KMS-11 (cell line): ENCODE measurements around the gene ZG16B.
A peak's percentile ranks its signal among the peaks of the same experiment; 100 is the strongest.

Source experiments
- H2AFZ ChIP-seq: fragments of 200-600 bp; sonication (generic); 2 replicates; pipeline ENCODE4 v1.6.1; 2016; ENCODE audit warnings: antibody characterized with exemption, mixed run types, low read depth
- H3K27ac ChIP-seq: fragments of 200-600 bp; sonication (generic); 2 replicates; pipeline ENCODE4 v1.6.1; 2016; ENCODE audit warnings: mild to moderate bottlenecking, mixed run types
- H3K27me3 ChIP-seq: fragments of 200-600 bp; sonication (generic); 2 replicates; pipeline ENCODE4 v1.6.1; 2017; ENCODE audit warnings: mild to moderate bottlenecking, low read depth, mixed run types, moderate library complexity; ENCODE audit not compliant: insufficient read depth
- H3K36me3 ChIP-seq: fragments of 200-600 bp; sonication (generic); 2 replicates; pipeline ENCODE4 v1.6.1; 2017; ENCODE audit warnings: mild to moderate bottlenecking, mixed run types; ENCODE audit not compliant: insufficient read depth
- H3K4me1 ChIP-seq: fragments of 200-600 bp; sonication (generic); 2 replicates; pipeline ENCODE4 v1.6.1; 2016; ENCODE audit warnings: mild to moderate bottlenecking, low read depth, mixed run types; ENCODE audit not compliant: poor library complexity, severe bottlenecking
- H3K4me2 ChIP-seq: fragments of 200-600 bp; sonication (generic); 2 replicates; pipeline ENCODE4 v1.7.0; 2016; ENCODE audit warnings: mild to moderate bottlenecking, mixed run types
- H3K4me3 ChIP-seq: fragments of 200-600 bp; sonication (generic); IDR thresholded peaks from 2 replicates; pipeline ENCODE4 v1.6.1; 2017; ENCODE audit warnings: low read depth, low read length, mixed read lengths; ENCODE audit not compliant: insufficient read depth
- H3K79me2 ChIP-seq: fragments of 200-600 bp; sonication (generic); 2 replicates; pipeline ENCODE4 v1.6.1; 2016; ENCODE audit warnings: low read depth, mixed run types; ENCODE audit not compliant: insufficient read depth
- H3K9ac ChIP-seq: fragments of 200-600 bp; sonication (generic); 2 replicates; pipeline ENCODE4 v1.6.1; 2016; ENCODE audit warnings: mild to moderate bottlenecking, mixed run types
- H4K20me1 ChIP-seq: fragments of 200-600 bp; sonication (generic); 2 replicates; pipeline ENCODE4 v1.6.1; 2016; ENCODE audit warnings: mild to moderate bottlenecking, mixed run types; ENCODE audit not compliant: insufficient read depth
- CTCF ChIP-seq: fragments of 200-600 bp; sonication (generic); conservative IDR thresholded peaks from 2 replicates; pipeline ENCODE4 v1.6.1; 2017; ENCODE audit warnings: low read depth, mild to moderate bottlenecking, antibody characterized with exemption, low read length, moderate library complexity, mixed read lengths

The ZG16B gene

GRCh38 chr16:2835638-2836493, 5.8 kb downstream of the ZG16B start:
- no peak overlapping the region for H2AFZ ChIP-seq
- H3K4me2 ChIP-seq, result no peak overlapping the region
- H3K36me3 ChIP-seq, result no peaks in the 10 kb centered on the region
- H3K4me3 ChIP-seq, result no peak overlapping the region
- no peaks in the 10 kb centered on the region for H4K20me1 ChIP-seq
- no peak overlapping the region for H3K9ac ChIP-seq
- no peak overlapping the region for H3K27ac ChIP-seq
- H3K4me1 ChIP-seq, result no peaks in the 10 kb centered on the region
- peaks cover 88% of the 10 kb centered on the region for H3K27me3 ChIP-seq
- TF ChIP-seq CTCF, result no peak
- H3K79me2 ChIP-seq, result no peaks in the 10 kb centered on the region

- Histone ChIP-seq H3K27ac (no peak overlapping the region), H3K36me3 (no peaks in the 10 kb centered on the region), H3K4me2 (no peak overlapping the region), H3K9ac (no peak overlapping the region), H3K79me2 (no peaks in the 10 kb centered on the region), H3K27me3 (peaks cover 86% of the 10 kb centered on the region), H4K20me1 (no peaks in the 10 kb centered on the region), H2AFZ (no peak overlapping the region), H3K4me1 (no peaks in the 10 kb centered on the region), H3K4me3 (no peak overlapping the region)
- no peak for TF ChIP-seq CTCF
Measured at GRCh38 chr16:2836646-2837508, 6.8 kb downstream of the ZG16B start.

GRCh38 chr16:2838928-2839327, 8.8 kb downstream of the ZG16B start:
- no peak overlapping the region for H3K4me3 ChIP-seq
- no peaks in the 10 kb centered on the region for H4K20me1 ChIP-seq
- peak; percentile 68; the same call in 1 of the 2 replicates for TF ChIP-seq CTCF
- H3K79me2 ChIP-seq, result no peaks in the 10 kb centered on the region
- H3K9ac ChIP-seq, result no peak overlapping the region
- no peak overlapping the region for H3K27ac ChIP-seq
- H3K36me3 ChIP-seq, result no peaks in the 10 kb centered on the region
- no peaks in the 10 kb centered on the region for H3K4me1 ChIP-seq
- H3K27me3 ChIP-seq, result peaks cover 73% of the 10 kb centered on the region
- H2AFZ ChIP-seq, result peak overlapping the region; percentile 8; the same call in 1 of the 2 replicates
- no peak overlapping the region for H3K4me2 ChIP-seq

- H2AFZ ChIP-seq, result no peak overlapping the region
- no peak for TF ChIP-seq CTCF
- H3K79me2 ChIP-seq, result no peaks in the 10 kb centered on the region
- H3K9ac ChIP-seq, result no peak overlapping the region
- H3K4me1 ChIP-seq, result no peaks in the 10 kb centered on the region
- H4K20me1 ChIP-seq, result no peaks in the 10 kb centered on the region
- no peak overlapping the region for H3K4me3 ChIP-seq
- H3K27me3 ChIP-seq, result peaks cover 68% of the 10 kb centered on the region
- no peak overlapping the region for H3K4me2 ChIP-seq
- H3K36me3 ChIP-seq, result no peaks in the 10 kb centered on the region
- no peak overlapping the region for H3K27ac ChIP-seq
Measured at GRCh38 chr16:2839650-2840450, 9.7 kb downstream of the ZG16B start.
